ENCODE results near the gene SSRP1. TPM values are rescaled to one million over a fixed set of nuclear protein-coding genes. Genes with fewer than 3 reads are reported as not detected.

SSRP1 gene
- total RNA-seq, 1 donor from 2014 or later, result 131 TPM

DNA sequence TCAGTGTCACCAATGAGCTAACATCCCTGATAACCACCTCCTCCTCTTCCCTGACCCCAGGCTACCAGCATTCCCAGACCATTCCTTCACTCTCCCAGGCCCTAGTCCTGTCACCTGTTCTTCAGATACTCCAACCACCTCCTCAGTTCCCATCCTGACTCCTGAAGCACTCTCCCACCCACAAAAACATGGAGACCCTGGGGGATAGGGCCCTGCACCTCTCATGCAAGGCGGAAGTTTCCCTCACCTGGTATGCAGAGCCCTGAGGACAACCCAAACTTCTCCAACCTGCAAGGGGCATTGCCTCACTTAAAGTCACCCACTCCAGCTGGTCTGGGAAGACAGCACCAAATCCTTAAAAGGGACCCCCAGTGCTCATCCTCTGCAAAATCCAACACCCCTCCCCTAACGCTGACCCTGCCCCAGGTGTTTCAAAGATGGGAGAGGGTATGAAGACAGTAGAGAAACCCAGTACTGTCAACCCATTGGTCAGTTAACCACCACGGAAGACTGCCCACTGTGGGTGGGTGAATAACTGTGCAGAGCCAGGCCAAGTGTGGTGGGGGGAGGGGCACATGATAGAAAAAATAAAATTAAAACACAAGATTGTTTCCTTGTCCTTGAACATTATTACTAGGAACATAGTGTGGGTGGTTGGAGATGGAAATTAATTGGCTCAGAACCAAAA, 12.4 kb downstream of the SSRP1 start:
- Mint-ChIP-seq H3K9me3 (ENCODE audit: low read depth) (no peaks in the 10 kb centered on the region), H3K4me1 (ENCODE audit: low read depth) (peaks cover 47% of the 10 kb centered on the region), H3K27me3 (no peaks in the 10 kb centered on the region), H3K27ac (peak overlapping the region; percentile 96), H3K36me3 (ENCODE audit: insufficient read depth) (peaks cover 26% of the 10 kb centered on the region), H3K4me3 (ENCODE audit: low read depth) (peak overlapping the region; percentile 90)
- TF ChIP-seq, protein P1, sequence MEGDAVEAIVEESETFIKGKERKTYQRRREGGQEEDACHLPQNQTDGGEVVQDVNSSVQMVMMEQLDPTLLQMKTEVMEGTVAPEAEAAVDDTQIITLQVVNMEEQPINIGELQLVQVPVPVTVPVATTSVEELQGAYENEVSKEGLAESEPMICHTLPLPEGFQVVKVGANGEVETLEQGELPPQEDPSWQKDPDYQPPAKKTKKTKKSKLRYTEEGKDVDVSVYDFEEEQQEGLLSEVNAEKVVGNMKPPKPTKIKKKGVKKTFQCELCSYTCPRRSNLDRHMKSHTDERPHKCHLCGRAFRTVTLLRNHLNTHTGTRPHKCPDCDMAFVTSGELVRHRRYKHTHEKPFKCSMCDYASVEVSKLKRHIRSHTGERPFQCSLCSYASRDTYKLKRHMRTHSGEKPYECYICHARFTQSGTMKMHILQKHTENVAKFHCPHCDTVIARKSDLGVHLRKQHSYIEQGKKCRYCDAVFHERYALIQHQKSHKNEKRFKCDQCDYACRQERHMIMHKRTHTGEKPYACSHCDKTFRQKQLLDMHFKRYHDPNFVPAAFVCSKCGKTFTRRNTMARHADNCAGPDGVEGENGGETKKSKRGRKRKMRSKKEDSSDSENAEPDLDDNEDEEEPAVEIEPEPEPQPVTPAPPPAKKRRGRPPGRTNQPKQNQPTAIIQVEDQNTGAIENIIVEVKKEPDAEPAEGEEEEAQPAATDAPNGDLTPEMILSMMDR (IDR thresholded peaks at IDR 0.05; ENCODE audit: unreplicated experiment), result no peak
- no peak for DNase-seq (ENCODE audit: low spot score, unreplicated experiment)

DNA sequence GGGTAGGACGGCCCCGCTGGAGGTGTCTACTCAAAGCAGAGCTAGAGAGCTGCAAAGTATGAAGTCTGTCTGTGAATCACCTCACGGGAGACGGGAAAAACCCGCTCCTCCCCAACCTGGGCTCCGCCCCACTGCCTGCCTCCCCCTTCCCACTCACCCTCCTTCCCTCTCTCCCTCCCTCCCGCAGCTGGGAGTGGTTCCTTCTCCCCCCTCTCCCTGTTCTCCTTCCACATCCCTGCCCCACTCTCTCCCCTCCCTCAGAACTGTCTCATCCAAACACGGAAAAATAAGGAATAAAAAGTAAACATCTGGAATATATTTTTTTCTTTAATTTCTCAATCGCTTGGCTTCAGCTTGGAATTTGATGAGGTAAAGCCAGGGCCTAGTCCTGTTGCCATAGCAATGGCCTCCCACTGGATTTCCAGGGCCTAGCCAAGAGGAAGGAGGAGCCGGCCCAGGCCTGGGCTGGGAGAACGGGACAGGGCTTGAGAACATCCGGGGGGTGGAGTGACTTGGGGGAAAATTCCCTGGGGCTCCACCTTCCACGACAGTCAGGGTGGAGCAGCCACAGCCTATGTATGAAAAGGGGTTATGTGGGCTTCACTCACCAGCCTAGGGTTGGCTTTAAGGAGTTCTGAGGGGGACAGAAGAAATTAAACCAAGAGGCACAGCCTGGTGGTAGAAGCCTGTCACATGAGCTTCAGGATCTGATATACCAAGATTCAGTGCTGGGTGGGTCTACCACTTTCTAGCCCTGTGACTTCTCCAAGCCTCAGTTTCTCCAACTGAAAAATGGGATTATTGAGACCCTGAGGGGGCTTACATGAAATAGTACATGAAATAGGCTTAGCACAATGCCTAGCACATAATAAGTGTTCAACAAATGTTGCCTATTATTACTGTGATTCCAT, 13.2 kb downstream of the SSRP1 start:
- TF ChIP-seq, protein P1 (IDR thresholded peaks at IDR 0.05; ENCODE audit: unreplicated experiment), result no peak
- Mint-ChIP-seq H3K36me3 (ENCODE audit: insufficient read depth) (peaks cover 26% of the 10 kb centered on the region), H3K27ac (peak overlapping the region; percentile 91), H3K27me3 (no peaks in the 10 kb centered on the region), H3K4me1 (ENCODE audit: low read depth) (peaks cover 50% of the 10 kb centered on the region), H3K4me3 (ENCODE audit: low read depth) (peak overlapping the region; percentile 90), H3K9me3 (ENCODE audit: low read depth) (no peaks in the 10 kb centered on the region)
- DNase-seq (ENCODE audit: low spot score, unreplicated experiment), result no peak

DNA sequence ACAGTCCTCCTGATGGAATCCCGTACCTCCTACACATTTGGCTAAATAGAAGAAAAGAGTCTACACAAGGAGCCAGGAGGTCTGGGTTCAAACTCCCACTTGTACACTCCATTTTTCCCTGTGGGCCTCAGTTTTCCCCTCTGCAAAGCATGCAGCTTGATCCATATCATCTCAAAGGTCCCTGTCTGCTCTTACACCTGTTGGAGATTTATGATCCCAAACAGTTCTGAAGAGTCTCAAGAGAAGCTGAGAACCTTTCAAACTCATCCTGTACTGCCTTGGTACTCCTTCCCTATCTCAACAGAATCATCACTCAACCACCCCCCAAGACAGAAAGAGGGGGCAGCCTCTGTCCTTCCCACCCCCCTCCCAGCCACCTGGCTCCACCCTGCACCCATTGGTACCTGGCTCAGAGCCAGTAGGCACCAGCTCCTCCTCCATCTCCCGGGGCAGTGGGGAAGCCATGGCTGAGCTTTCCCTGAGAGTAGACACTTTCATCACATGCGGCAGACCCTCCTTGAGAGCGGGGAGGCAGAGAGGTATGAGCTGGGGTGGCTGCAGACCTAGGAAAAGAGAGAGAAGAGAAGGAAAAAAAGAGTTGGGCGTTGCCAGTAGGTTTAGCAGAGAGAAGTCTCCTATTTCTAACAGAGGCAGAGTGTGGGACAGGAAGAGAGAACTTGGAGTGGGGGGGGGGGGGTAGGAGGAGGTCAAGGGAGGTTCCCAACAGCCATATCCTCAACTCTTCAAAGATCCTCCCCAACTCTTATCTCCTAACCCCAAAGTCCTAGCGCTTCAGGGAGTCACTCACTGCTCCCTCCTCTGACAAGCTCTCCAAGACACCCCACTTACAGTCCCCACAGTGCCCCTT, 14.1 kb downstream of the SSRP1 start:
- Mint-ChIP-seq H3K27me3 (no peaks in the 10 kb centered on the region), H3K4me3 (ENCODE audit: low read depth) (peak overlapping the region; percentile 90), H3K9me3 (ENCODE audit: low read depth) (no peaks in the 10 kb centered on the region), H3K27ac (peak overlapping the region; percentile 91), H3K4me1 (ENCODE audit: low read depth) (peaks cover 48% of the 10 kb centered on the region), H3K36me3 (ENCODE audit: insufficient read depth) (peaks cover 19% of the 10 kb centered on the region)
- TF ChIP-seq, protein P1 (IDR thresholded peaks at IDR 0.05; ENCODE audit: unreplicated experiment), result no peak
- no peak for DNase-seq (ENCODE audit: low spot score, unreplicated experiment)

DNA sequence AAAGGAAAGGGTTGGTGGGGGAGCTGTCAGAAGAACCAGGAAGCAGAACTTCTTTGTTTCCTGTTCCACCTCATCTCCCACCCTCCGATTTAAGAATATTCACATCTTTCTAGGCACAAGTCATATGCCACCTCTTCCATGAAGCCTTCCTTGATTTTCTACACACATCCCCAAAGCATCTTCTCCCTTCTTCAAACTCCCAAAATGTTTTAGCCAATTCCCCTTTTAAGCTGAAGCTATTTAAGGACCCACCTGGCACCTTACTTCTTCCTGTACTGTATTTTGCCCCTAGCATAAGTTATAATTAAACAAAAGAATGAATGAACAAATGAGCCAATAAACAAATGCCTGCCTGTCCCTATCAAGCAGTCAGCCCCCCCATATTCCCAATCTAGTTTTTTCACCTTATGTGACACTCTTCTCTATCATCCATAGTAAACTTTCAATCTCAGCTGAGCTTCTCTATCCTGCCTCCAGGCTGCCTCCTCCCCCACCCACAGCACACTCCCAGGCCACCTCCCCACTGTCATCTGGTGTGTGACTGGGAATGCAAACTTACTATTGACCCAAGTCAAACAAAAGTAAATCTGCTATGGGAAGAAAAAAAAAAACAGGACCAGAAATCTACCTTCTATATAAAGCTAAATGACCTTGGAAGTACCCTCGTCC, 14.8 kb downstream of the SSRP1 start:
- peak overlapping the region; percentile 35 for H3K4me3 Mint-ChIP-seq (ENCODE audit: low read depth)
- TF ChIP-seq, protein P1 (IDR thresholded peaks at IDR 0.05; ENCODE audit: unreplicated experiment), result no peak
- no peaks in the 10 kb centered on the region for H3K9me3 Mint-ChIP-seq (ENCODE audit: low read depth)
- peaks cover 17% of the 10 kb centered on the region for H3K36me3 Mint-ChIP-seq (ENCODE audit: insufficient read depth)
- no peaks in the 10 kb centered on the region for H3K27me3 Mint-ChIP-seq
- peaks cover 42% of the 10 kb centered on the region for H3K4me1 Mint-ChIP-seq (ENCODE audit: low read depth)
- DNase-seq (ENCODE audit: low spot score, unreplicated experiment), result no peak
- H3K27ac Mint-ChIP-seq, result peak overlapping the region; percentile 54
